HTERT RPE-1 (cell line): ENCODE measurements around the gene AIF1L.

Experiments
- in situ Hi-C: fragments of 300-500 bp; cut with MboI; formaldehyde crosslinking; loops from 4 replicates; pipeline ENCODE4 v1.14.3; 2020; ENCODE audit warnings: low sequenced_read_pairs

AIF1L gene

GRCh38 chr9:131076347-131077195 is 19.8 kb upstream of the AIF1L start:
- in situ Hi-C loops = no loop called here

GRCh38 chr9:131078427-131079366 is 17.6 kb upstream of the AIF1L start:
- in situ Hi-C loops = no loop called here

DNA sequence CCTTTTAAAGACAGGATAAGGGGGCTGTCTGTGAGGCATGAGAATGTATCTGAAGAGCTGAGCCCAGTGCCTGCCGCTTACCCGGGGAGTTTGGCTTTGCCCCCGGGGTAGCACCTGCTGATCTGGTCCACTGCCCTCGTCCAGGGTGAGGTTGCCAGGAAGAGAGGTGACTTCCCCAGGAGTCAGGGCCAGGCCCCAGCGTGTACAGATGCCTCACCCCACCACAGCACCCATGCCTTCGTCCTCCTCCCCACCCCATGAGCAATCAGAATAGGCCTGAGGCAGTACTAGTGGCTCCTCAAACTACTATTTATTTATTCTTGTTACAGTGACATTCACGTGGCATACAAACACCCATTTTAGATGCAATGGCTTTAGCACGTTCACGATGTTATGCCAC is 15.7 kb upstream of the AIF1L start:
- in situ Hi-C loops = no loop called here

- in situ Hi-C loops = no loop called here
Observed at GRCh38 chr9:131081868-131082267, 14.5 kb upstream of the AIF1L start.

DNA sequence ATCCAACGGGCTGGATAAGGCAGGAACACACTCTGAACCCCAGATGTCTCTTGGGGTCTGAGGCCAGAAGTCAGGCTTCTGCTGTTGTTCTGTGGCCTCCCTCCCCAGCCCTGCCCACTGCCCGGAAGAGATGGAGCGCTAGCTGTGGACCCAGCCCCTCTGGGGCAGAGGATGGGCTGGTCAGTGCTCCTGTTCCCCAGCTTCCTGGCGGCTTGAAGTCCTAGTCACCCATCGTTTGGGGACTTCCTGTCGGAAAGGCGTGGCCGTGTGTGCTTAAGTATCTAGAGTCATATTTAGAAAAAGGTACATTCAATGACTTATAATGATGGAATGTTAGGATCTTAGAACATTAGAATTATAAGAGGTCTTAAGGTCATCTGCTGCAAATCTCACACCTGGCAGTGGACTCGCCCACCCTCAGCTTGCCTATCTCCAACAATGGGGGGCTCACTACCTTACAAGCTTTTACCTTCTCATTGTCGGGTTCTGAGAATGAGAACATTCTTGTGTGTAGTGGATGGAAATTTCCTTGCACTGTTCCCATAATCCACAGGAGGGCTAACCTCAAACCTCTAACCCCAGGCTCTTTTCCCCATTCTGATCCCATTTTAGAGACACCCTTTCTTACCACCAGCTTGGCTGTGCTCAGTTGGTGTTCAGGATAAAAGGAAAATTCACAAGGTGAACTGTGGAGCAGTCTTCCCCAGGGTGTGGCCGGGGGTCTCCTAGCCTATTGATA is 13.4 kb upstream of the AIF1L start:
- in situ Hi-C loops = no loop called here

DNA sequence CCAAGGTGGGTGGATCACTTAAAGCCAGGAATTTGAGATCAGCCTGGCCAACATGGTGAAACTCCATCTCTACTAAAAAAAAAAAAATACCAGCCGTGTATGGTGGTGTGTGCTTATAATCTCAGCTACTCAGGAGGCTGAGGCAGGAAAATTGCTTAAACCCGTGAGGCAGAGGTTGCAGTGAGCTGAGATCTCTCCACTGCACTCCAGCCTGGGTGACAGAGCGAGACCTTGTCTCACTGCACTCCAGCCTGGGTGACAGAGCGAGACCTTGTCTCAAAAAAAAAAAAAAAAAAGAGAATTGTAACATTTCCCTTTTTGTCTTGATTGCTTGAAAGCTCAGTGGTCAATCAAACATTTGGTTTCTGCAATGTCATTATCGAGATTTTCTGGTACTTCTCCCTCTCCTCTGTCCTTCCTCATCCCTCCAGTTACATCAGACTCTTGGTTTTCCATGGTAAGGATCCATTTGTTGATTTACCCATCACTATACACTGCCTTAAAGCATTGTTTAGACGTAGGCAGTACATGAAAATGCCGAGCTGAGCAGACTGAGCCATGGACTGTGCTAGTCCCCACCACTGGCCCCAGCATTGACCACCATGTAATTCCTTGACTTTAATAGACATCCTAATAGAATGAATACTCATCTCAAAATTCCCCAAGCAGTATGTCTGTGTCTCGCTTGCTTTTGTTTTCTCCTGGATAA is 11.5 kb upstream of the AIF1L start:
- in situ Hi-C loops = no loop called here

DNA sequence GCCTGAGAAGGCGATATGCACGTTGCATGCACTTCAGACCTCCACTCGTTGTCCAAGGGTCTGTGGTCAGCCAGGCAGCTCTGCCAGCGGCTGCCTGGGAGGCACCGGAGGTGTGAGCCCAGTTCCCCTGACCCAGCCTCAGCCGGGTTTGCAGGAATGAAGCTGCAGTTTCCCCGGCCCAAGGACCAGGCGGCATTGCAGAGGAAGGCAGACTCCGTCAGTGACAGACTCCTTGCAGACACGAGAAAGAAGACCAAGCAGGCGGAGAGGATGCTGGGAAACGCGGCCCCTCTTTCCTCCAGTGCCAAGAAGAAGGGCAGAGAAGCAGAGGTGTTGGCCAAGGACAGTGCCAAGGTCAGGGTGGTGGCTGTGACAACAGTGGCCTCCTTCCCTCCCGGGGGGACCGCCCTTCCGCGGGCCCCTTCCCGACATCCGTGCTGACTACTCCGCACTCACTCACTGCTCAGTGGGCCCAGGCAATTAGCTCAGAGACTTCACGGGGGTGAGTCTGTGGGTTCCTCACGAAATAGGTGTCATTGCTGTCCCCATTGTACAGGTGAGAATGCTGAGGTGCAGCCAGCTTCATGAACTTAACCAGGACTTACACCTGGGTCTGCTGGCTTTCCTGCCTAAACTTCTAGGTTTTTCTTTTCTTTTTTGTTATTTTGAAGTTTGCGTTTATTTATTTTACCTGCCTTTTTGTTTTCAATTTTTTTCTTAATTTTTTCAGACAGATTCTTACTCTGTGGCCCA is 10.8 kb upstream of the AIF1L start:
- in situ Hi-C loops = no loop called here

GRCh38 chr9:131087354-131087893 is 8.9 kb upstream of the AIF1L start:
- in situ Hi-C loops = no loop called here

DNA sequence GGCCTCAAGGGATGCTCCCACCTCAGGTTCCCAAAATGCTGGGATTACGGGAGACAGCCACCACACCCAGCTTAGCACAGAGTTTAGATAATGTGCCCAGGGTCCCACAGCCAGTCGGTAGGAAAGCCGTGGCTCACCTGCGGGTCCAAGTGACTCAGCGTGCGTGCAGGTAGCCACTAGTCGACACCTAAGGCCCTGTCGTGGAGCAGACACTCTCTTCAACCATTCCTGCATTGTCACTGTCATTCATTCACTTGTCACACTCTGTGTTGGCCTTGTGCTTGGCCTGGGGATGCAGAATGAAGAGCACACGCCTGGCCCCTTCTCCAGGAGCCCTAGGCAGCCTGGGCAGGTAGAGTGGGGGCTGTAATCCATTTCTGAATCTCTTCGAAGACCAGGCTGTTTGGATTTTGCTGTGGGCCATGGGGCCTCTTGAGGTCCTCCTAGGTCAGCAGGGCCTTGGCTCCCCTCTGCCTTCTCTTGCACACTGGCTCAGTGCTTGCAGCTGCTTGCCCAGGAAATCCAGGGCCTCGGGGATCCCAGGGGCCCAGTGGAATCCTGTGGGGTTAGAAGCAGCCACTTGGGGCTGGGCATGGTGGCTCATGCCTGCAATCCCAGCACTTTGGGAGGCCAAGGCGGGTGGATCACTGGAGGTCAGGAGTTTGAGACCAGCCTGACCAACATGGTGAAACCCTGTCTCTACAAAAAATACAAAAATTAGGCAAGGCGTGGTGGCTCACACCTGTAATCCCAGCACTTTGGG is 6.1 kb upstream of the AIF1L start:
- in situ Hi-C loops = no loop called here

- in situ Hi-C loops = no loop called here
Observed at GRCh38 chr9:131091352-131091992, 4.9 kb upstream of the AIF1L start.

GRCh38 chr9:131092030-131092429 is 4.3 kb upstream of the AIF1L start:
- in situ Hi-C loops = no loop called here

- in situ Hi-C loops = no loop called here
Observed at GRCh38 chr9:131092548-131093440, 3.5 kb upstream of the AIF1L start.

- in situ Hi-C loops = no loop called here
Observed at GRCh38 chr9:131094015-131094414, 2.3 kb upstream of the AIF1L start.

DNA sequence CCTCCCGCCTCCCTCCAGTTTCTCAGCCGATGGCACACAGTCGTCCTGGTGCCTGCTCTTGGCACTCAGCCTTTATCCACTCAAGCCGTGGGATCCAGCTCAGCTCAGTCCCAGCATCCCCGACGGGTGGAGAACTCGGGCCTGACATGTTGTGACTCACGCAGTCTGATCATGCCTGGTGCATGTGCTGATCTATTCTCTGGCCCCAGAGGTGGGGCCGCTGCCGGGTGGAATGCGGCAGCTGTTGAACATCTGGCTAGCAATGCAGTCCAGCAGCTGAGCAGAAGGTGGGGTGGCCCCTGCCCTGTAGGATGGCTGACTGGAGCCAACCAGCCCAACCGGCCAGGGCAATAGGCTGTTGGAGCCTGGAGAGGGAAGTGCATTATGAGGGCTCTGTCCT is 1.7 kb upstream of the AIF1L start:
- in situ Hi-C loops = no loop called here

GRCh38 chr9:131095666-131096268 is 564 bp upstream of the AIF1L start:
- in situ Hi-C loops = no loop called here

DNA sequence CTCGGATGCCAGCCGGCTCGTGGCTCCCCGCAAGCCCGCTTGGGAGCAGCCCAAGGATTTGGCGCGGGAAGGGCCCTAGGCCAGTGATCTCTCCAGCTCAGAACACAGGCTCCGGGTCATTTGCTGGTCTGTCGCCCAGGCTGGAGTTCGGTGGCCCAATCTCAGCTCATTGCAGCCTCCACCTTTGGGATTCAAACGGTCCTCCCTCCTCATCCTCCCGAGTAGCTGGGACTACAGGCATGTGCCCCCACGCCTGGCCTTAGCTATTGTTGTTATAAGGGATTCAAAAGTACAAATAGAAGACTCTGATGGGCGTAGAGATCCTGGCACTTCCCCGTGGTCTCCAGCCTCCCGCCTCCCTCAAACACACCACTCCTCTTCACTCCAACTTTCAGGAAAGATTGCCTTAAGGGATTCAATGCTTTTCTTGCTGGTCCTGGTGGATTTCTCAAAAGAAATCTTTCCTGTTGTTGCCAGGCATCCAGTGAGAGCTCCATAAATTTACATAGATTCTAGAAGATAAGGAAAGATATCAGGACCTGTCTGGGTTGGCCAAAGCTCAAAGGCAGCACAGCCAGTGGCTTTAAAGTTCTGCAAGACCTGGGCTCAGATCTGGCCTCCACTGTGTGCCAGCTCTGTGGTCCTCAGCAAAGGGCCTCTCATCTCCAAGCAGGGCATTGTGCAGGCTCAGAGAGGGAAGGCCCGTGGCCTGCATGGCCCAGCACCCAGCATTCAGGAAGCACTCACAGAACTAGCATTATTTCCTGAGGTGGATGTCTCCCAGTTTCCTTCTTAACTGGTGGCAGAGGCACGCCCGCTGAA is 1.0 kb downstream of the AIF1L start:
- in situ Hi-C loops = no loop called here
